GM06990 (cell line): ENCODE data around the gene RB1.

Experiments used
- DNase-seq: peaks from one replicate; pipeline ENCODE4 v3.0.0-alpha.2; 2011; ENCODE audit not compliant: insufficient read length; ENCODE audit errors: extremely low read depth
- H3K27me3 ChIP-seq: replicated peaks from 2 replicates; pipeline ENCODE4 v1.6.0; 2011; ENCODE audit warnings: low read length; ENCODE audit not compliant: control insufficient read depth, insufficient read depth
- H3K36me3 ChIP-seq: 2 replicates; pipeline ENCODE4 v1.5.1; 2011; ENCODE audit warnings: low read length; ENCODE audit not compliant: control insufficient read depth, insufficient read depth
- H3K4me3 ChIP-seq: replicated peaks from 2 replicates; pipeline ENCODE4 v1.5.1; 2011; ENCODE audit warnings: low read depth, mild to moderate bottlenecking, control low read depth, low read length
- TF ChIP-seq, protein P1 (sequence below): IDR thresholded peaks from 2 replicates; pipeline ENCODE4 v1.5.1; 2011; ENCODE audit warnings: low read length, control low read depth, mild to moderate bottlenecking, inconsistent platforms; ENCODE audit not compliant: insufficient read depth, poor library complexity, severe bottlenecking

RB1 gene

GRCh38 chr13:48281556-48281955, 22.0 kb upstream of the RB1 start:
- TF ChIP-seq, protein P1, sequence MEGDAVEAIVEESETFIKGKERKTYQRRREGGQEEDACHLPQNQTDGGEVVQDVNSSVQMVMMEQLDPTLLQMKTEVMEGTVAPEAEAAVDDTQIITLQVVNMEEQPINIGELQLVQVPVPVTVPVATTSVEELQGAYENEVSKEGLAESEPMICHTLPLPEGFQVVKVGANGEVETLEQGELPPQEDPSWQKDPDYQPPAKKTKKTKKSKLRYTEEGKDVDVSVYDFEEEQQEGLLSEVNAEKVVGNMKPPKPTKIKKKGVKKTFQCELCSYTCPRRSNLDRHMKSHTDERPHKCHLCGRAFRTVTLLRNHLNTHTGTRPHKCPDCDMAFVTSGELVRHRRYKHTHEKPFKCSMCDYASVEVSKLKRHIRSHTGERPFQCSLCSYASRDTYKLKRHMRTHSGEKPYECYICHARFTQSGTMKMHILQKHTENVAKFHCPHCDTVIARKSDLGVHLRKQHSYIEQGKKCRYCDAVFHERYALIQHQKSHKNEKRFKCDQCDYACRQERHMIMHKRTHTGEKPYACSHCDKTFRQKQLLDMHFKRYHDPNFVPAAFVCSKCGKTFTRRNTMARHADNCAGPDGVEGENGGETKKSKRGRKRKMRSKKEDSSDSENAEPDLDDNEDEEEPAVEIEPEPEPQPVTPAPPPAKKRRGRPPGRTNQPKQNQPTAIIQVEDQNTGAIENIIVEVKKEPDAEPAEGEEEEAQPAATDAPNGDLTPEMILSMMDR = no peak
- Histone ChIP-seq H3K27me3 (no peaks in the 10 kb centered on the region), H3K36me3 (no peaks in the 10 kb centered on the region), H3K4me3 (no peak overlapping the region)
- no peak for DNase-seq

DNA sequence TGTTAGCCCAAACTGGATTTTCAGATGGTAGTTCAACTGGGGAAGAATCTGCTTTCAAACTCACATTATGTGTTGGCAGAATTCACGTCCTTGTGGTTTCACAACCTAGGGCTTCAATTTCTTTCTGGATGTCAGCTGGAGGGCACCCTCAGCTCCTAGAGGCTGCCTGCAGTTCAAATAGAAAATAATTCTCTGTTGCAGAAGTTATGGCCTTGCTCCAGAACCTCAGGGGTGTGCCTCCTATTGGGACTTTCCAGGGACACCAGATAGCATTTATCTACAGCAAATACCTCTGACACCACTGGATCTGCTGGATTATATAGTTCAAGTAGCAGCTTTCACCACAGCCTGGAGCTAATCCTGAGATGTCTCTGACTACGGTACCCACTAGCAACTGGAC, 11.8 kb upstream of the RB1 start:
- no peak for DNase-seq
- no peaks in the 10 kb centered on the region; the same call in 1 of the 2 replicates for H3K27me3 ChIP-seq
- H3K36me3 ChIP-seq = no peaks in the 10 kb centered on the region
- TF ChIP-seq, protein P1 = no peak
- no peak overlapping the region for H3K4me3 ChIP-seq

GRCh38 chr13:48292650-48293049, 10.9 kb upstream of the RB1 start:
- DNase-seq = no peak
- no peaks in the 10 kb centered on the region for H3K36me3 ChIP-seq
- H3K27me3 ChIP-seq = no peaks in the 10 kb centered on the region; the same call in 1 of the 2 replicates
- TF ChIP-seq, protein P1 = no peak
- no peak overlapping the region for H3K4me3 ChIP-seq

DNA sequence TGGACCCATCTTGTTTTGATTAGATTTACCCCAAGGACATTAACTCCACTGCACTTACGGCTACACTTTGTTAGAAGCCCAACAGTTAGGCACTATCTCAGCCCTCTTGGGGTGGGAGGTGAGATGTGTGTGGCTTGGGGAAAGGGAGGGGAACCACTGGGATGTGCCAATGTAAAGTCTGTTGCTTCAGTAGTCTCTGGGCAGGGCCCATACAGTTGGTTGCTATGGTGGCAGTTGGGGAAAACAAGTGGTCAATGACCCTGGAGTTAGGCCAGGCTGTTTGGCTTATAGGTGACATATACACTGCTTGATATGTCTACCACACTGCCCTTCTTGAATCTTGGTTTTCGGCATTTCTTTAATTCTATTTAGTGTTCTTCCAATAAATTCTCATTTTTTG, 8.9 kb upstream of the RB1 start:
- H3K4me3 ChIP-seq = no peak overlapping the region
- no peaks in the 10 kb centered on the region for H3K36me3 ChIP-seq
- no peak for DNase-seq
- TF ChIP-seq, protein P1 = no peak
- no peaks in the 10 kb centered on the region; the same call in 1 of the 2 replicates for H3K27me3 ChIP-seq

DNA sequence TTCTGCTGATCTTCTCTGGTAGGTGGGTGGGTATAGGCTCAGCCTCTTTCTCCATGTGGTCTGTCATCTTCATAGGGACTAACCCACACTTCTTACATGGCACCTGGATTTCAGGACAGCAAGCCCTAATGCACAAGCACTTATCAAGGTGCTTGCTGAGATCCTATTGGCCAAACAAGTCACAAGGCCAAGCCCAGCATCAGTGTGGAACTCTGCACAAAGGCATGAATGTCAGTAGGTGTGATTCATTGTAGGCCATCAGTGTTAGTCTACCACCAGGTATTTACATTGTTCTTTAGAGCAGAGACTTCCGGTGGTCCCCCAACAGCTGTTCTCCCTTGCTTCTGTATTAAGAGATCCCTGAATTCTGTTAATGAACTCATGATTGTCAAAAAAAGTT, 8.3 kb upstream of the RB1 start:
- H3K36me3 ChIP-seq = no peaks in the 10 kb centered on the region
- H3K27me3 ChIP-seq = no peaks in the 10 kb centered on the region; the same call in 1 of the 2 replicates
- TF ChIP-seq, protein P1 = no peak
- H3K4me3 ChIP-seq = no peak overlapping the region
- DNase-seq = no peak

GRCh38 chr13:48296528-48296927, 7.0 kb upstream of the RB1 start:
- no peak for DNase-seq
- H3K36me3 ChIP-seq = no peaks in the 10 kb centered on the region
- TF ChIP-seq, protein P1 = no peak
- no peaks in the 10 kb centered on the region; the same call in 1 of the 2 replicates for H3K27me3 ChIP-seq
- H3K4me3 ChIP-seq = no peak overlapping the region
